HG03175 (cell line): ENCODE data around the gene WRAP73.
"Not testable (repeated sequence)": the region's sequence is repeated elsewhere in the genome, so short reads cannot be mapped to it uniquely, and the experiment has no call there.

Experiments used
- ATAC-seq: cut with Tn5 transposase; IDR thresholded peaks from one replicate; pipeline ENCODE4 v1.9.1; 2021; ENCODE audit warnings: mild to moderate bottlenecking, moderate library complexity; ENCODE audit not compliant: unreplicated experiment

Gene WRAP73

DNA sequence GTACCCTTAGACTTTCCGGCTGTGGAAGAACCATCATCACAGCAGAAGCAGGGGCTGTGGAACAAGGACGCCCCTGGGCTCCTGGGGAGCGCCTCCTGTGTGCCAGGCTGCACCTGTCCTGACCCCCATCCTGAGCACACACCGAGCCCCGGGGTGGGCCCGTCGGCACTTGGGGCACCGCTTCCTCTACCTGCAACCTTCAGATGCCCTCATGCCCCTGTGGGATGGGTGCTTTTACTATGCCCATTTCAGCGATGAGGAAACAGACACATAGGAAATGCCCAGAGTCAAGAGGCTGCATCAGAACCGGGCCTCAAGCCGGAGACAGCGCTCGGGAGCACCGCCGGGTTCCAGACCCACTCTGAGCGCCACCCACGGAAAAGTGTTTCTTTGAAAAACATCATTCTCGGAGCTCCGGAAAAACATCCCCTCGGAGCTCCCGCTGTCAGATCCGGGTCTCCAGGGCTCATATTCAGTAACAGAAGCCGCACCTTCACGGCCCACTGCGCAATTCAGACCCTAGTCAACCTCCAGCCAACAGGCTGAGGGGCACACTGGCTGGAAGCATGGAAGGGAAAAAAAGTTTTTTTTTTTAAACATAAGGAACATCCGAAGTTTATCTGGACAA lies 17.1 kb downstream of the WRAP73 start:
- ATAC-seq, result no peak

DNA sequence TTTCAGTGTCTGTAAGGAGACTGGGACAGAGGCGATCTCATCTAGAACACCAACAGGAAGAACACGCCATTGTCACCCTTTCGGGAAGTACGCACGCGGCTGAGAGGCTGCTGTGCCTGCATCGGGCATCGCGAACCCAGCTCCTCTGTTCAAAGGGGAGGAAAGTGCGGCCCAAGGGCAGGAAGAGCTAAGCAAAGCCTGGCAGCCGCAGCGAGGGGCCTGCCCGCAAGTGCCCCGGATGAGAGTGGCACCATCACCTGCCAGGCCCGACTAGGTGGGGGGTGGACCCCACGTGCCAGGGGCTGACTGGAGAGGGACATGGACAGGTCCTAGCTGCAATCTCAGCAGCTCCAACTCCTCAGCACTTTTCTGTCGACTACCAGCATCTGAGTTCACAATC lies 17.6 kb downstream of the WRAP73 start:
- ATAC-seq, result no peak

DNA sequence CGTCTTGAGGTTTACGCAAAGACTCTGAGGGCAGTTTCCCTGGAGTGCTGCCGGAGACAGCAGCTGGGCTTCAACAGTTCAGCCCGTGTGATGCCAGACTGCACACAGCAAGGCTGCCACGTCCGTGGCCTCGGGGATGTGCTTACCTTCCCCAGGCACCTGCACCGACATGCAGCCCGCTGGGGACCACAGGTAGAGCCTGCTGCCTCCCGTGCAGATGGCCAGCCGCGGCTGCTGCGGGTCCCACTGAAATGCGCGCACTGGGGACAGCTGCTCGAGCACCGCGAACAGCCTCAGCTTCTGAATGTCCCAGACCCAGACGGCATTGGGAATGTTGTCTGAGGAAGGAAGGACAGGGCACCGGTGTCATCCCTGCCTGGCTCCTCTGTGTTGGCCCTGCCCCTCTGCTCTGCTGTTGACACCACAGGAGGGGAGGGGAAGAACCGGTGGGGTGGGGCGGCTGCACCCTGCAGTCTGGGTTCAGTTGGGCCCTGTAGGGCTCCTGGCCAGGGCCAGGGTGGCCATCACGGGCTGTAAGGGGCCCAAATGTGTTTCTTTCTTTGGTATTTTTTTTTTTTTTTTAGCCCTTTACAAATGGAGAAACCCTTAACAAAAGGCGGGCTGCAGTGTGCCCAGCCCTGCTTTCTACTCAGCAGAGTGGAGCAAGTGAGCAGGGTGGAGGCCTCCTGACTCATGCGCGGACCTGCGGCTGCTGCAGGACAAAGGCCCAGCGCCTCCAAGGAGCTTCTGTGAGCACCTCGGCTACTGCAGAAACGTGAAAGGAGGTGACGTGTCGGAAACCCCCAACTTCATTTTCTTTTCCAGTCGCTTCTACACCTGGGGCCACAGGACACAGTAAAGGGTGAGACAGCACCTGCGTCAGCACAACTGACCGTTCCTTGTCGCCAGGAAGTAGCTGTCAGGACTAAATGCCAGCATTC lies 18.3 kb downstream of the WRAP73 start:
- no peak for ATAC-seq

DNA sequence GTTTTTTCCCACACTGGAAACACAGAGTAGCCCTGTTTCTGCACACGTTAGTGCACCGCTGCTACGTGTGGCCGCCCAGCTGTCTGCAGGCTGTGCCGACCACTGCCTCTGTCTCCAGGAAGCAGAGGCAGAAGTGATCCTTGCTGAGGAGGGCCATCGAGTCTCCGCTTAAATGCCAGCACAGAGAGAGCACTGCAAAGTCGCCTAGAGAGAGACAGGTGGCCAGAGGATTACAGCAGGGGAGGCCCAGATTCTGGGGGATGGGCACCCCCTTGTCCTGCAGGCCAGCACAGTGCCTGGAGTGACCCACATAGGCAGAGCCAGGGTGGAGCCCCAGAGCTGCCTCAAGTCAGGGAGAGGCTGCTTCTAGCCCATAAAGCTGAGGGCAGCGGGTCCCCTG lies 19.0 kb downstream of the WRAP73 start:
- no peak for ATAC-seq

DNA sequence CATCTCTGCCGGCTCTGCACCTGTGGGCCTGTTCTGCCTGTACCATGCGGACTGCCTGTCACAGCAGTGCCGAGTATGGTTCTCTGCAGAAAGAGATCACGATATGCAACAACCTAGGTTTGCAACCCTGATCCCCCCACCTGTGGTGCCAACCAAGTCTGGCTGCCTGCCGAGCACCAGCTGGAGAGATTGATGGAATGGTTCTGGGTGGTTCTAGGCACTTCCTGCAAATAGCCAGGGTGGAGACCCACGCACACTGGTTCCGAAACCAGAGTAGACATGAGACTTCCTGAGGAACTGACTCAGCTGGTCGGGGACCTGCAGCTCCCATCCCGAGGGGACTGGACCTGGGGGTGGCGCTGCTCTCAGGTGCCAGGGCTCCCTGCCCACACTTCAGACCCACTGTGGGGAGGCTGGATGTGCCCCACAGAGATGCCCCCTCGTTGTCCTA lies 19.7 kb downstream of the WRAP73 start:
- no peak for ATAC-seq

- no peak for ATAC-seq
Observed at GRCh38 chr1:3629561-3630160, 20.2 kb downstream of the WRAP73 start.

DNA sequence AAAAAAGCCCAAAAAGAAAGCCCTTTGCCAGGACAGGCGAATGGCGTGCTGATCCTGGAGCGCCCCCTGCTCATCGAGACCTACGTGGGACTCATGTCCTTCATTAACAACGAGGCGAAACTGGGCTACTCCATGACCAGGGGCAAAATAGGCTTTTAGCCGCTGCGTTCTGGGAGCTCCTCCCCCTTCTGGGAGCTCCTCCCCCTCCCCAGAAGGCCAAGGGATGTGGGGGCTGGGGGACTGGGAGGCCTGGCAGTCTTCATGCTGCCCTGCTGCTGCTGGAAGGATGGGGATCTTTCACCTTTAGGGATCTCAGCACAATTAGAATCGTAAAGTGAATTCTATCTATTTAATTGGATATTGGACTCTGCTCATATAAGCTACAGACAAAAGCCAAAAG lies 21.5 kb downstream of the WRAP73 start:
- ATAC-seq, result no peak

- ATAC-seq, result no peak
Observed at GRCh38 chr1:3627515-3628253, 22.2 kb downstream of the WRAP73 start.

GRCh38 chr1:3626025-3626424 lies 23.9 kb downstream of the WRAP73 start:
- ATAC-seq, result no peak

GRCh38 chr1:3625151-3625907 lies 24.6 kb downstream of the WRAP73 start:
- peak; percentile 2 for ATAC-seq

GRCh38 chr1:3624200-3625136 lies 25.4 kb downstream of the WRAP73 start, which contains the start of gene TPRG1L:
TPRG1L (plus strand) TSS chr1:3625015; CDS start chr1:3625073, 58 bp downstream.
- peak; percentile 95 for ATAC-seq

- ATAC-seq, result no peak
Observed at GRCh38 chr1:3623441-3624199, 26.3 kb downstream of the WRAP73 start.

- not testable (repeated sequence) for ATAC-seq
Observed at GRCh38 chr1:3622102-3622501, 27.8 kb downstream of the WRAP73 start.

GRCh38 chr1:3621151-3621671 lies 28.7 kb downstream of the WRAP73 start:
- ATAC-seq, result not testable (repeated sequence)

- ATAC-seq, result no peak
Observed at GRCh38 chr1:3620708-3621107, 29.2 kb downstream of the WRAP73 start.

DNA sequence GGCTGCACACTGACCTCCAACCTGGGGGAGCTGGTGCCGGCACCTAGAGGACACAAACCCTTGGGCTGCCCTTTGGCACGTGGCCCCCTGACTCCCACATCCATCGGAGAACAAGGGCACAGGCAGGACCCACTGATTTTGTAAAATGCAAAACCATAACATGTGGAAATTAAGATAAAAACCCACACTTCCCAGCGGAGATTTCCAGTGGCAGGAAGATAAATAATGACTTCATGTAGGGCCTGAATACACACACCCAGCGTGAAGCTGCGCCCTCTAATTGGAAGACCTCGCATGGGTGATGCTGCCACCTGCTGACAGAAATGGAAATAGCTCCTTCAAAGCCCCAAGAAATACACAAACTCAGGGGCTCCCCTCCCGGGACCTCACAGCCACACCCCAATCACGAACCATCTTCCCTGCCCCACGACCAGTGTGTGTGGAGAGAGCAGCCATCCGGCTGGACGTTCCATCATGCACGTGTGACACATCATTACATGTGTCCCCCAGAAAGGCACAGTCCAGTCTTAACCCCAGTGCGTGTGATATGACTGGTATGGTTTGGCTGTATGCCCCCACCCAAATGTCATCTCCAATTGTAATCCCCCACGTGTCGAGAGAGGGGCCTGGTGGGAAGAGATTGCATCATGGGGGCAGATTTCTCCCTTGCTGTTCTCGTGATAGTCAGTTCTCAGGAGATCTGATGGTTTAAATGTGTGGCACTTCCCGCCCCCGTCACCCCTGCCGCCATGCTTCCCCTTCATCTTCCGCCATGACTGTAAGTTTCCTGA lies 30.8 kb downstream of the WRAP73 start:
- no peak for ATAC-seq

GRCh38 chr1:3618531-3618880 lies 31.4 kb downstream of the WRAP73 start:
- no peak for ATAC-seq
